Measurements from ENCODE around the gene ARHGEF10L. TPM values are rescaled to one million over a fixed set of nuclear protein-coding genes. Genes with fewer than 3 reads are reported as not detected.

The ARHGEF10L gene
- total RNA-seq, 3 donors from 2014 or later (not counting 1 experiment from before 2014, with no cell fraction given) = 0.70 to 1.7 (median 0.94) TPM

- no peaks in the 10 kb centered on the region for H3K4me1 Mint-ChIP-seq
- H3K27ac ChIP-seq (ENCODE audit: low read length) = no peak overlapping the region
- H3K27me3 Mint-ChIP-seq (ENCODE audit: low read depth in 2 of 2) = no peaks in the 10 kb centered on the region
- DNase-seq (no peak), ATAC-seq (no peak)
- H3K36me3 ChIP-seq (ENCODE audit: control insufficient read depth, insufficient read depth, low read length) = no peaks in the 10 kb centered on the region
- peaks cover 8% of the 10 kb centered on the region for H3K4me1 ChIP-seq (ENCODE audit: control insufficient read depth, insufficient read depth, low read length)
- no peak overlapping the region for H3K4me3 ChIP-seq (ENCODE audit: low read length)
- H3K27me3 ChIP-seq (ENCODE audit: control insufficient read depth, insufficient read depth, low read length) = no peaks in the 10 kb centered on the region
- no peak overlapping the region for H3K4me3 Mint-ChIP-seq
- H3K9me3 ChIP-seq (ENCODE audit: control insufficient read depth, insufficient read depth, low read length) = no peaks in the 10 kb centered on the region
- H3K9me3 Mint-ChIP-seq = no peaks in the 10 kb centered on the region
- H3K27ac Mint-ChIP-seq = no peak overlapping the region
- TF ChIP-seq, protein P1, sequence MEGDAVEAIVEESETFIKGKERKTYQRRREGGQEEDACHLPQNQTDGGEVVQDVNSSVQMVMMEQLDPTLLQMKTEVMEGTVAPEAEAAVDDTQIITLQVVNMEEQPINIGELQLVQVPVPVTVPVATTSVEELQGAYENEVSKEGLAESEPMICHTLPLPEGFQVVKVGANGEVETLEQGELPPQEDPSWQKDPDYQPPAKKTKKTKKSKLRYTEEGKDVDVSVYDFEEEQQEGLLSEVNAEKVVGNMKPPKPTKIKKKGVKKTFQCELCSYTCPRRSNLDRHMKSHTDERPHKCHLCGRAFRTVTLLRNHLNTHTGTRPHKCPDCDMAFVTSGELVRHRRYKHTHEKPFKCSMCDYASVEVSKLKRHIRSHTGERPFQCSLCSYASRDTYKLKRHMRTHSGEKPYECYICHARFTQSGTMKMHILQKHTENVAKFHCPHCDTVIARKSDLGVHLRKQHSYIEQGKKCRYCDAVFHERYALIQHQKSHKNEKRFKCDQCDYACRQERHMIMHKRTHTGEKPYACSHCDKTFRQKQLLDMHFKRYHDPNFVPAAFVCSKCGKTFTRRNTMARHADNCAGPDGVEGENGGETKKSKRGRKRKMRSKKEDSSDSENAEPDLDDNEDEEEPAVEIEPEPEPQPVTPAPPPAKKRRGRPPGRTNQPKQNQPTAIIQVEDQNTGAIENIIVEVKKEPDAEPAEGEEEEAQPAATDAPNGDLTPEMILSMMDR (IDR thresholded peaks at IDR 0.05) = no peak
- intact Hi-C loops (cut with micrococcal nuclease) = no loop called here
- no peaks in the 10 kb centered on the region for H3K36me3 Mint-ChIP-seq
- 95% methylated on average over 5 of the region's 5 CpGs for WGBS (ENCODE audit: insufficient coverage)
These were observed 102.7 kb downstream of the ARHGEF10L start for GRCh38 chr1:17642169-17642568.

DNA sequence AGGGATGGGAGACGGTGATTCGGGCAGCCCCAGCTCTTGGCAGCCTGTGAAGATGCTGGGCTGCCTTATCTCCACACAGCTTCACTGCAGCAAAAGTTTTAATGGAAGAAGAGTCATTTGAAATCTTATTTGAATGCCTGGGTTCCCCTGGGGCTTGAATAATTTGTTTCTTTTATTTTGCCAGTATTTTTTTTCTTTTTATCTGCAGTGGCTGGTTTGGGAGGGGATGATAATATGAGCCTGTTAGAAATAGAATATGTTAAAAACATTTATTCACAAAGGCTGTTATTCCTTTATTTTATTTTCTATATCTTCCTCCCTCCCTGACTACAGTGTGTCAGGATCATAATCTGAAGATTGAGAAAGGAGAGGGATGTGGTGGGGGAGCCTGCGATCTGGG lies 103.4 kb downstream of the ARHGEF10L start:
- 96% methylated on average over 3 of the region's 3 CpGs for WGBS (ENCODE audit: insufficient coverage)
- Mint-ChIP-seq H3K9me3 (no peaks in the 10 kb centered on the region), H3K36me3 (no peaks in the 10 kb centered on the region), H3K27me3 (ENCODE audit: low read depth in 2 of 2) (no peaks in the 10 kb centered on the region), H3K4me1 (no peaks in the 10 kb centered on the region), H3K27ac (no peak overlapping the region), H3K4me3 (no peak overlapping the region)
- Histone ChIP-seq H3K36me3 (ENCODE audit: control insufficient read depth, insufficient read depth, low read length) (no peaks in the 10 kb centered on the region), H3K27me3 (ENCODE audit: control insufficient read depth, insufficient read depth, low read length) (no peaks in the 10 kb centered on the region), H3K4me3 (ENCODE audit: low read length) (no peak overlapping the region), H3K27ac (ENCODE audit: low read length) (no peak overlapping the region), H3K9me3 (ENCODE audit: control insufficient read depth, insufficient read depth, low read length) (no peaks in the 10 kb centered on the region), H3K4me1 (ENCODE audit: control insufficient read depth, insufficient read depth, low read length) (peaks cover 8% of the 10 kb centered on the region)
- TF ChIP-seq, protein P1 (IDR thresholded peaks at IDR 0.05) = no peak
- intact Hi-C loops (cut with micrococcal nuclease) = no loop called here
- DNase-seq (no peak), ATAC-seq (no peak)

GRCh38 chr1:17643861-17644703 lies 104.6 kb downstream of the ARHGEF10L start:
- Histone ChIP-seq H3K27me3 (ENCODE audit: control insufficient read depth, insufficient read depth, low read length) (no peaks in the 10 kb centered on the region), H3K27ac (ENCODE audit: low read length) (no peak overlapping the region), H3K4me3 (ENCODE audit: low read length) (no peak overlapping the region), H3K4me1 (ENCODE audit: control insufficient read depth, insufficient read depth, low read length) (peaks cover 8% of the 10 kb centered on the region), H3K36me3 (ENCODE audit: control insufficient read depth, insufficient read depth, low read length) (no peaks in the 10 kb centered on the region), H3K9me3 (ENCODE audit: control insufficient read depth, insufficient read depth, low read length) (no peaks in the 10 kb centered on the region)
- Mint-ChIP-seq H3K9me3 (no peaks in the 10 kb centered on the region), H3K27ac (no peak overlapping the region), H3K4me3 (no peak overlapping the region), H3K27me3 (ENCODE audit: low read depth in 2 of 2) (no peaks in the 10 kb centered on the region), H3K36me3 (no peaks in the 10 kb centered on the region), H3K4me1 (no peaks in the 10 kb centered on the region)
- DNase-seq = no peak
- TF ChIP-seq, protein P1 (IDR thresholded peaks at IDR 0.05) = no peak
- ATAC-seq = no peak
- 84% methylated on average over 14 of the region's 14 CpGs for WGBS (ENCODE audit: insufficient coverage)
- intact Hi-C loops (cut with micrococcal nuclease) = no loop called here
